Smooth muscle cell (in vitro differentiated cells): Measurements from ENCODE around the gene ALDH16A1. TPM values are rescaled to one million over a fixed set of nuclear protein-coding genes. Genes with fewer than 3 reads are reported as not detected.

Experiments
- DNase-seq: peaks from one replicate; lab custom pipeline; 2025; ENCODE audit not compliant: unreplicated experiment; lab: John Stamatoyannopoulos, UW
- H2AFZ ChIP-seq: fragments of 200-600 bp; sonication (generic); 2 replicates; pipeline ENCODE4 v1.6.0; 2016; ENCODE audit warnings: antibody characterized with exemption, low read depth, mild to moderate bottlenecking
- H3F3A ChIP-seq: fragments of 200-600 bp; sonication (generic); 2 replicates; pipeline ENCODE4 v1.6.0; 2017; ENCODE audit warnings: antibody characterized with exemption, low read depth
- H3K27ac ChIP-seq: fragments of 200-600 bp; sonication (generic); 2 replicates; pipeline ENCODE4 v1.5.1; 2016; ENCODE audit warnings: low read depth, mild to moderate bottlenecking
- H3K27me3 ChIP-seq: fragments of 200-600 bp; sonication (generic); 2 replicates; pipeline ENCODE4 v1.6.1; 2016; ENCODE audit warnings: low read depth, mild to moderate bottlenecking
- H3K36me3 ChIP-seq: fragments of 200-600 bp; sonication (generic); 2 replicates; pipeline ENCODE4 v1.5.1; 2016; ENCODE audit warnings: low read depth
- H3K4me1 ChIP-seq: fragments of 200-600 bp; sonication (generic); 2 replicates; pipeline ENCODE4 v1.5.1; 2016; ENCODE audit warnings: low read depth
- H3K4me2 ChIP-seq: fragments of 200-600 bp; sonication (generic); 2 replicates; pipeline ENCODE4 v1.6.0; 2016; ENCODE audit warnings: mild to moderate bottlenecking
- H3K4me3 ChIP-seq: fragments of 200-600 bp; sonication (generic); 2 replicates; pipeline ENCODE4 v1.5.1; 2016; ENCODE audit warnings: mild to moderate bottlenecking
- H3K79me2 ChIP-seq: fragments of 200-600 bp; sonication (generic); 2 replicates; pipeline ENCODE4 v1.6.0; 2016; ENCODE audit warnings: low read depth, mild to moderate bottlenecking
- H3K9ac ChIP-seq: fragments of 200-600 bp; sonication (generic); 2 replicates; pipeline ENCODE4 v1.6.0; 2016; ENCODE audit warnings: low read depth
- H3K9me3 ChIP-seq: fragments of 200-600 bp; sonication (generic); replicated peaks from 2 replicates; pipeline ENCODE4 v1.5.1; 2016; ENCODE audit warnings: low read depth
- H4K20me1 ChIP-seq: fragments of 200-600 bp; sonication (generic); 2 replicates; pipeline ENCODE4 v1.6.0; 2016; ENCODE audit warnings: low read depth
- WGBS: methylation state at CpG from one replicate; pipeline ENCODE4 v1.1.7; 2016; ENCODE audit warnings: low lambda C conversion rate; 5-methylcytosine and 5-hydroxymethylcytosine counted together
- polyA plus RNA-seq: library from polyadenylated mRNA; unstranded; fragments of >200 nt; fragmentation: Nextera tagmentation; extraction: Ambion mirVana; gene quantifications from 2 replicates; pipeline ENCODE4 v1.2.1, GENCODE V29; 2016
- total RNA-seq: library from RNA; depleted of rRNA; stranded (reverse); fragments of >200 nt; gene quantifications from 2 replicates; pipeline ENCODE4 v1.2.3, GENCODE V29; 2014
- TF ChIP-seq, protein P1 (sequence below): fragments of 200-600 bp; sonication (generic); IDR thresholded peaks from 2 replicates; pipeline ENCODE4 v1.5.1; 2017; ENCODE audit warnings: borderline replicate concordance, mild to moderate bottlenecking, antibody characterized with exemption; ENCODE audit not compliant: insufficient read depth, poor library complexity, severe bottlenecking

ALDH16A1 gene
- total and polyA plus RNA-seq, 2 experiments from 2014 or later: 10.5 to 24.6 TPM

DNA sequence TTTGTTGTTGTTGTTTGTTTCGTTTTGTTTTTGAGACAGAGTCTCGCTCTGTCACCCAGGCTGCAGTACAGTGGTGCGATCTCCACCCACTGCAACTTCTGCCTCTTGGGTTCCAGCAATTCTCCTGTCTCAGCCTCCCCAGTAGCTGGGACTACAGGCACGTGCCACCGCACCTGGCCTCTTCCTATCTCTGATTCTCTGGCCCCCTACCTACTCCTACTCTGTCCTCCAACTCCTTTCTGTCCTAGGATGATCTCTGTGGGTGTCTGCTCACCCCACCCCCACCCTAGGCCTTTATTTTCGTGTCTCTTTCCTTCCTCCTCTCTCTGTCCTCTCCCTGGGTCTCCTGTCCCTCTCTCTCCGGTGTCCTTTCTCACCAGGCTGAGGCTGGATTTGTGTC, 2.6 kb upstream of the ALDH16A1 start:
- no peaks in the 10 kb centered on the region for H3F3A ChIP-seq
- peak overlapping the region; percentile 87 for H3K9ac ChIP-seq
- WGBS: 92% methylated on average over 7 of the region's 7 CpGs
- H3K36me3 ChIP-seq: no peaks in the 10 kb centered on the region
- no peak for DNase-seq
- H3K27ac ChIP-seq: no peak overlapping the region
- no peaks in the 10 kb centered on the region for H3K79me2 ChIP-seq
- TF ChIP-seq, protein P1, sequence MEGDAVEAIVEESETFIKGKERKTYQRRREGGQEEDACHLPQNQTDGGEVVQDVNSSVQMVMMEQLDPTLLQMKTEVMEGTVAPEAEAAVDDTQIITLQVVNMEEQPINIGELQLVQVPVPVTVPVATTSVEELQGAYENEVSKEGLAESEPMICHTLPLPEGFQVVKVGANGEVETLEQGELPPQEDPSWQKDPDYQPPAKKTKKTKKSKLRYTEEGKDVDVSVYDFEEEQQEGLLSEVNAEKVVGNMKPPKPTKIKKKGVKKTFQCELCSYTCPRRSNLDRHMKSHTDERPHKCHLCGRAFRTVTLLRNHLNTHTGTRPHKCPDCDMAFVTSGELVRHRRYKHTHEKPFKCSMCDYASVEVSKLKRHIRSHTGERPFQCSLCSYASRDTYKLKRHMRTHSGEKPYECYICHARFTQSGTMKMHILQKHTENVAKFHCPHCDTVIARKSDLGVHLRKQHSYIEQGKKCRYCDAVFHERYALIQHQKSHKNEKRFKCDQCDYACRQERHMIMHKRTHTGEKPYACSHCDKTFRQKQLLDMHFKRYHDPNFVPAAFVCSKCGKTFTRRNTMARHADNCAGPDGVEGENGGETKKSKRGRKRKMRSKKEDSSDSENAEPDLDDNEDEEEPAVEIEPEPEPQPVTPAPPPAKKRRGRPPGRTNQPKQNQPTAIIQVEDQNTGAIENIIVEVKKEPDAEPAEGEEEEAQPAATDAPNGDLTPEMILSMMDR: no peak
- no peaks in the 10 kb centered on the region for H4K20me1 ChIP-seq
- H3K4me1 ChIP-seq: peaks cover 13% of the 10 kb centered on the region
- no peaks in the 10 kb centered on the region for H3K9me3 ChIP-seq
- H3K27me3 ChIP-seq: no peaks in the 10 kb centered on the region
- peak overlapping the region; percentile 93 for H3K4me2 ChIP-seq
- peak overlapping the region; percentile 86 for H3K4me3 ChIP-seq
- no peak overlapping the region for H2AFZ ChIP-seq

DNA sequence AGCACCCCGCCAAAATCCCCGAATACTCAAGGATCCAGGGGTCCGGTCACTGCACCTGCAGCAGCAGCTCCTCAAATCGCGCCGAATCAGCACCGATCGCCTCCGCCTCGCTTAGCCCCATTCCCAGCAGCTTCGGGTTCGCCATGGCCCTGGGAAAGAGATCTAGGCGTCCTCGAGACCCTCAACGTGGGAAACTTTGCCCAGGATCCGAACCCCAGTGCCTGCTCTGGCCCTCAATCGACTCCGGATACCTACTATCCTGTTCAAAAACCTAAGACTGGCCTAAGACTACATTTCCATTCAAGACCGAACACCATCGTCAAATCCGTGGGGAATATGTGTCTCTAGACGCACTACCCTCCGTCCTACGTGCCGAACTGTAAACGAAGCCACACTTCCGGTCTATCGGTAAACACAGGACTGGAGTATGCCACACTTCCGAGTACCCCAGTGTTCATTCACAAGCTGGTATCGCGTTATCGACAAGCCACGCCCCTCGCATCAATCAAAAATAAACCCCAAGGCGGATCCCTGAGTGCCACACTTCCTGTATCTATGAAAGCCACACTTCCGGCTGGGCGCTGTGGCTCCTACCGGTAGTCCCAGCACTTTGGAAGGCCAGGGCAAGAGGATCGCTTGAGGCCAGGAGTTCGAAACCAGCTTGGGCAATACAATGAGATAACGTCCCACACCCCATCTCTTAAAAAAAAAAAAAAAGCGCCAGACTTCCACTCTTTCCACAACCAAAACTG, 1.4 kb upstream of the ALDH16A1 start, which contains the start of gene PIH1D1:
PIH1D1 (minus strand) TSS at position 385 of the 752 bp plus-strand sequence; CDS start at position 145, 240 bp downstream.
- 2% methylated on average over 42 of the region's 42 CpGs for WGBS
- Histone ChIP-seq H3K79me2 (no peaks in the 10 kb centered on the region), H2AFZ (peak within 1 kb of the TSS; percentile 60), H3K27ac (peak within 1 kb of the TSS; percentile 95), H3K4me1 (peaks cover 13% of the 10 kb centered on the region), H3K4me2 (peak within 1 kb of the TSS; percentile 93), H3K27me3 (no peaks in the 10 kb centered on the region), H3K9me3 (no peaks in the 10 kb centered on the region), H3F3A (no peaks in the 10 kb centered on the region), H3K9ac (peak within 1 kb of the TSS; percentile 87), H3K36me3 (no peaks in the 10 kb centered on the region), H3K4me3 (peak within 1 kb of the TSS; percentile 86), H4K20me1 (no peaks in the 10 kb centered on the region)
- TF ChIP-seq, protein P1: no peak
- DNase-seq: peak; percentile 70

DNA sequence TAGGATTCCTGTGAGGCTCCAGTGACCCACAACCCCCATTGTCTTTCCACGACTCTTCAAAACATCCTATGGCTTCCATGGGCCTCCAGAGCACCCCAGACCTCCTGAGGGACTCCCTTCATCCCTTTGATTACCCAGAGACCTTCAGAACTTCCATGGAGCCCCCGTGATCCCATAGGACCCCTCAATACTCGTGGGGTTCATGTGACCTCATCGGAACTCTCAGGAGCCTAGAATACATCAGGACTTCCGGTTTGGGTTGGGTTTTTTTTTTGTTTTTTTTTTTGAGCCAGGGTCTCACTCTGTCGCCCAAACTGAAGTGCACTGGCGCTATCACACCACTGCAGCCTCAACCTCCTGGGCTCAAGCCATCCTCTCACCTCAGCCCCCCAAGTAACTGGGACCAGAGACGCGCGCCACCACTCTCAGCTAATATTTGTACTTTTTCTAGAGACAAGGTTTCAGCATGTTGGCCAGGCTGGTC, 774 bp downstream of the ALDH16A1 start:
- Histone ChIP-seq H3K9ac (peak overlapping the region; percentile 95), H4K20me1 (no peaks in the 10 kb centered on the region), H3K79me2 (no peaks in the 10 kb centered on the region), H3K4me3 (peak overlapping the region; percentile 63), H3K4me1 (peaks cover 13% of the 10 kb centered on the region), H3F3A (no peaks in the 10 kb centered on the region), H3K4me2 (peak overlapping the region; percentile 93), H3K9me3 (no peaks in the 10 kb centered on the region), H3K27me3 (no peaks in the 10 kb centered on the region), H2AFZ (peak overlapping the region; percentile 6), H3K36me3 (no peaks in the 10 kb centered on the region), H3K27ac (peak overlapping the region; percentile 95)
- TF ChIP-seq, protein P1: no peak
- DNase-seq: no peak
- WGBS: 50% methylated on average over 10 of the region's 10 CpGs
